Neuron (in vitro differentiated cells): ENCODE results near the gene SLC8A3.
"Not testable (repeated sequence)": the region's sequence is repeated elsewhere in the genome, so short reads cannot be mapped to it uniquely, and the experiment has no call there.

Experiments used
- H2AFZ ChIP-seq: one replicate; pipeline ENCODE4 v1.6.1; 2013; ENCODE audit warnings: low read depth, mild to moderate bottlenecking, inconsistent platforms, low read length, moderate library complexity
- H3K27me3 ChIP-seq: one replicate; pipeline ENCODE4 v1.6.1; 2013; ENCODE audit warnings: low read length; ENCODE audit not compliant: insufficient read depth
- H3K36me3 ChIP-seq: one replicate; pipeline ENCODE4 v1.6.1; 2013; ENCODE audit warnings: low read length; ENCODE audit not compliant: insufficient read depth
- H3K4me1 ChIP-seq: one replicate; pipeline ENCODE4 v1.6.1; 2013; ENCODE audit warnings: low read length; ENCODE audit not compliant: insufficient read depth
- H3K4me3 ChIP-seq: 2 replicates; pipeline ENCODE4 v1.5.1; 2013; ENCODE audit warnings: mild to moderate bottlenecking, low read length, moderate library complexity
- H3K9me3 ChIP-seq: one replicate; pipeline ENCODE4 v1.6.1; 2013; ENCODE audit warnings: low read length

SLC8A3 gene

DNA sequence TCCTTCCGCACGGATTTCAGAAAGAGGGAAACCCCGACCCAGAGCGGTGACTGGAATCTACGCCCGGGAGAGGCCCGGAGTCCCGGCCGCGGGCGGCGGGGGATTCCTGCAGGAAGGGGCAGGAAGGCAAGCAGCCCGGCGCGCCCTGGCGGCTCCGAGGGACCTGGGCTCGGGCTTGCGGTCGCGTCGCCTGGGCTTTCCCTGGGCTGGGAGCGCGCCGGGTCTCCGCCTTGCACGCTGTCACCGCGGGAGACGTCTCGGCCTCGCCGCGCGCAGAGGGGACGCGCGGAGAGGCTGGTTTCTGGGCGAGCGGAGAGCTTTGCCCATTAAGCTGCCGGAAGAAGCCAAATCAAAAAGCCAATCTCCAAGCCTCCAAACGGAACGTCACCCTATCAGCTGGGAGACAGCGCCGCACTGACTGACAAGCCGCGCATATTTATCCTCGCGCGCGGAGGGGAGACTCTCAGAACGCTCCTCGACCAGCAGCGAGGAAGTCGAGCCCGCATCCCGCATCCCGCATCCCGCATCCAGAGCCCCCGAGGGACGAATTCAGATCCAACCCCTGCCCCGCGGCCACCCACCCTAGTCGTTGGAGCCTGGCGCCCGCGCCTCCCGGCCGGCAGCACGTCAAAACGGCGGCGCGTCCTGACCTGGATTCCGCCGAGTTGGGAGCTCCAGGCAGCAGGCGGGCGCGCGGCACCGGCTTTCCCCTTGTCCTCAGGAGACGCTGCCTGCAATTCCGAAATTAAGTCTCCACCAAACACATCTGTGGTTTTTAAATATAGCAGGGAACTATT lies at the start of gene SLC8A3:
Gene SLC8A3 (minus strand): TSS at position 293 of the 797 bp plus-strand sequence. CDS start 20,529 bp downstream, outside the sequence.
- Histone ChIP-seq H3K9me3 (no peaks in the 10 kb centered on the region), H3K27me3 (peaks cover 48% of the 10 kb centered on the region), H3K4me3 (peak within 1 kb of the TSS; percentile 48)

DNA sequence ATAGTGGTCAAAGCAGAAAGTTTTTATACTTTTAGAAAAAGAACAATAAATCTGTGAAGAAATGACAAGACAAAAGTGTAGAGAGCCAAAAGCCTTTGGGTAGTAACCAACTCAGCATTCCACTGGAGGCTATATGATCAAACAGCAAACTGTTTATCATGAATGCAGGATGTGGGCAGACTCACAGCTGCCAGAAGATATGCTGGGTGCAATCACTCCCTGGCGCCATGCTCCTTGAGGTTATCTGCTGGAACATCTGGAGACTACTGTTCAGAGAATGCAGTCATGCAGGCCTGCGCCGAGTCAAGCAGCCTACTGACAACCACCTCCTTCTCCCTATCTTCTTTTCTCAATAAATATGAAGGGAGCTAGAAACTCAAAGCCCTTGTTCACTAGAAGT lies 49.0 kb upstream of the SLC8A3 start:
- peaks cover 8% of the 10 kb centered on the region for H3K4me1 ChIP-seq
- H2AFZ ChIP-seq = no peak overlapping the region
- no peaks in the 10 kb centered on the region for H3K9me3 ChIP-seq

More for the DNA sequence above, at the start of gene SLC8A3:
- Histone ChIP-seq H2AFZ (peak within 1 kb of the TSS; percentile 89), H3K36me3 (no peaks in the 10 kb centered on the region), H3K4me1 (peaks cover 24% of the 10 kb centered on the region)

GRCh38 chr14:70234066-70234950 lies 45.6 kb upstream of the SLC8A3 start:
- H2AFZ ChIP-seq = no peak overlapping the region
- H3K9me3 ChIP-seq = no peaks in the 10 kb centered on the region
- no peak overlapping the region for H3K4me3 ChIP-seq
- no peaks in the 10 kb centered on the region for H3K27me3 ChIP-seq
- H3K36me3 ChIP-seq = no peaks in the 10 kb centered on the region
- H3K4me1 ChIP-seq = peaks cover 8% of the 10 kb centered on the region

More for the DNA sequence above, 49.0 kb upstream of the SLC8A3 start:
- no peak overlapping the region for H3K4me3 ChIP-seq
- no peaks in the 10 kb centered on the region for H3K27me3 ChIP-seq
- no peaks in the 10 kb centered on the region for H3K36me3 ChIP-seq

DNA sequence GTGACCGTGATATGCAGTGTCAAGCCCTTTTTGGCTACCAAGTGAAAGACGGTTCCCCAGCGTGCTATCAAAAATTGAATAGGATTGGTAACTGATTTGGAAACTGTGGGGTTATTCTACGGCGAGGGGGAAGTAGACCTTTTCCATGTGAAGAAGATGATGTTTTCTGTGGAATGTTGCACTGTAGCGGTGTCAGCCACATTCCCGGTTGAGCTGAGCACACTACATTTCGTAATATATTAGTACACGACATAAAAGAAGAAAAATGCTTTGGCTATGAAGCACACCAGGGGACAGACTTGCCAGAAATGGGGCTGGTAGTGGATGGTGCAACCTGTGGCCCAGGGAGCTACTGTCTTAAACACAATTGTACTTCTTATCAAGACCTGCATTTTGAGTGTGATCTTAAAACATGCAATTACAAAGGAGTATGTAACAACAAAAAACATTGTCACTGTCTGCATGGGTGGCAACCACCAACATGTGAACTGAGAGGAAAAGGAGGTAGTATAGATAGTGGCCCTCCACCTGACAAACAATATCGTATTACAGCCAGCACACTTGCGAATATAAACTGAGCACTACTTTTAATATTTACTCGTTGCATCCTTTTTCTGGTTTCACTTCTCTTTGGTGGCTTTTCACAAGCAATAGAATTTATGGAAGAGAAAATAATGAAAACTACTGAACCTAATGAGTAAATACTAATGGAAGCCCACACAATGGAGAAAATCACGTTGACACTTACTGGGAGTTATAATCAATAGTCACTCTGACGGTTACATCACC lies 43.2 kb upstream of the SLC8A3 start:
- not testable (repeated sequence) for H3K36me3 ChIP-seq, H3K4me3 ChIP-seq, H3K4me1 ChIP-seq, H3K9me3 ChIP-seq, H2AFZ ChIP-seq, H3K27me3 ChIP-seq

GRCh38 chr14:70229877-70230640 lies 41.3 kb upstream of the SLC8A3 start:
- not testable (repeated sequence) for H2AFZ ChIP-seq, H3K9me3 ChIP-seq, H3K36me3 ChIP-seq, H3K4me1 ChIP-seq, H3K4me3 ChIP-seq, H3K27me3 ChIP-seq

GRCh38 chr14:70213721-70214282 lies 25.1 kb upstream of the SLC8A3 start:
- Histone ChIP-seq H3K4me3 (no peak overlapping the region), H3K27me3 (no peaks in the 10 kb centered on the region), H3K4me1 (no peaks in the 10 kb centered on the region), H3K36me3 (no peaks in the 10 kb centered on the region), H3K9me3 (no peaks in the 10 kb centered on the region), H2AFZ (no peak overlapping the region)

DNA sequence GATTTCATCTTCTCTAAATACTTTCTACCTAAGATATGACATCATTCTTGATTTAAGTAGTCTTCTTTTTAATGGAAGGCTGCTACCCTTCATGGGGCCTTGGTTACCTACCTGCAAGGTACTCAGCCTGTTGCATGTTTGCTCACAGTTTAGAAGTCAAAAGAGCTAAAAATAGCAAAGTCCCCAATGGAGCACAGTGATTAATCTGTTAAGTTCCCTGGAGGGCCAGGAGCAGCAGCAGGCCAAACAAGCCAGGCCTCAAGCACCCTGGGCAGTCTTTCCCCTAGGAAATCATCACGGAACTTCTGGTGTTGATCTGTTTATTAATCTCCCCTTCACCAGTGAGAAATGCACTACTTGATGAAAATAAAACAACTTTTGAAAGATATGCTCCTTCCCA lies 24.0 kb upstream of the SLC8A3 start:
- H2AFZ ChIP-seq = no peak overlapping the region
- H3K4me1 ChIP-seq = no peaks in the 10 kb centered on the region
- no peaks in the 10 kb centered on the region for H3K36me3 ChIP-seq
- no peaks in the 10 kb centered on the region for H3K9me3 ChIP-seq
- H3K27me3 ChIP-seq = no peaks in the 10 kb centered on the region
- no peak overlapping the region for H3K4me3 ChIP-seq

DNA sequence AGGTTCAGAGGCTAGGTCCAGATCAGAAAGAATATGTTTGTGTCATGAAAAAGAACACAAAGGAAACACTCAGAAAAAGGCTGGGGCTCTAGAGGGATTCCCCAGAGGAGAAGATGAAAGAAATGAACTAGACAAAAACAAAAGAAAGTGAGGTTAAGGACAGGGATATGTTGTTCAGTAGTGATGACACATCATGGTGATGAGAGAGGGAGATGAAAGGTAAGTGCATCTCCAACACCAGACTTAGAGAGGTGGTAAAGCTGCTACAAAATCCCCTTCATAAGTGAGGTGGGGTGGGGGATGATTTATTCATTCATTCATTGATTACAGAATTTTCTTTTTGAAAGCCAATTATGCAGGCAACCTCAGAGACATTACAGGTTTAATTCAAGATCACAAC lies 19.6 kb upstream of the SLC8A3 start:
- H3K27me3 ChIP-seq = no peaks in the 10 kb centered on the region
- no peaks in the 10 kb centered on the region for H3K9me3 ChIP-seq
- no peak overlapping the region for H2AFZ ChIP-seq
- no peaks in the 10 kb centered on the region for H3K4me1 ChIP-seq
- no peaks in the 10 kb centered on the region for H3K36me3 ChIP-seq
- H3K4me3 ChIP-seq = no peak overlapping the region

DNA sequence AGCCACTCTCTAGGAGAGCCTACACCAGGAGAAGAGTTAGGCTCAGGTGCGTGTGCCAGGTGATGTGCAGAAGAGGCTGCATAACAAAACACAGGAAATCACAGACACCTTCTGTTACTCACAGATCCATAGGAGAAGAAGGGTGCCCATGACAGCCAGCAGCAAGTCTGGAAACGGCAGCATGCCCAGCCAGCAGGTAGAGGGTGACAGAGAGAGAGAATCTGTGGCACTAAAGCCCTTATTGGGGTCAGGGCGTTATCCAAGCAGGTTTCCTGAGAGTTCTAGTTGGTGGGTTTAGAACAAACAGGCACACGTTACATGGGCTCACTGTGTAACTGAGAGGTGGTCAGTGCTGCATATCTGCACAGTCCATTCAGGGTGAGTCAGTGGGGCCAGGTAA lies 14.9 kb upstream of the SLC8A3 start:
- H3K4me3 ChIP-seq = no peak overlapping the region
- no peaks in the 10 kb centered on the region for H3K27me3 ChIP-seq
- no peaks in the 10 kb centered on the region for H3K36me3 ChIP-seq
- no peak overlapping the region for H2AFZ ChIP-seq
- no peaks in the 10 kb centered on the region for H3K9me3 ChIP-seq
- no peaks in the 10 kb centered on the region for H3K4me1 ChIP-seq

DNA sequence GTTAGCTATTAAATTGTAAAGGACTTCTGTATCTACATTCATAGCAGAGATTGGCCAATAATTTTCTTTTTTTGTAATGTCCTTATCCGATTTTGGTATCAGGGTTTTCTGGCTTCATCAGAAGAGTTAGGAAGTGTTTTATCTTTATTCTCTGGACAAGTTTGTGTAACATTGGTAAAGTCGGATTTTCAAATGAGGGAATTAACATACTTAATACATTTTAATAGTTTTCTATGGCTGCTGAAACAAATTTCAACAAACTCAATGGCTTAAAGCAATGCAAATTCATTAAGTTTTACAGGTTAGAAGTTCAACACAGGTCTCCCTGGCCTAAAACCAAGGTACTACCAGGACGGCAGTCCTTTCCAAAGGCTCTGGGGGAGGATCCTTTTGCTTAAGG lies 13.2 kb upstream of the SLC8A3 start:
- no peaks in the 10 kb centered on the region for H3K27me3 ChIP-seq
- no peaks in the 10 kb centered on the region for H3K9me3 ChIP-seq
- no peak overlapping the region for H3K4me3 ChIP-seq
- H2AFZ ChIP-seq = no peak overlapping the region
- no peaks in the 10 kb centered on the region for H3K4me1 ChIP-seq
- no peaks in the 10 kb centered on the region for H3K36me3 ChIP-seq

DNA sequence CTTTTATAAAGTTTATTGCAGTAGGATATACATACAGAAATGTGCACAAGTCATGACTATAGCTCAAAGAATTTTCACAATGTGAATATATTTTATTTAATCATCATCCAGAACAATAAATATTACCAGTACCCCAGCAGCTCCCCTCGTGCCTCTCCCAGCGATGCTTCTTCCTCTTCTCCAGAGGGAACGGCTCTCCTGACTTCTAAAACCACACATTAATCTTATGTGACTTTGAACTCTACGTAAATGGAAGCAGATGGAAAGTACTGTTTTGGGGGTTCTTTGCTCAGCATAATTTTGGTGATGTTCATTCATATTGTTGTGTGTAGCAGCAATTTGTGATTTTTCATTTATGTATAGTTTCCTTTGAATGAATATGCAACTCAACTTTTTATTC lies 4.6 kb upstream of the SLC8A3 start:
- Histone ChIP-seq H2AFZ (no peak overlapping the region), H3K4me1 (peaks cover 9% of the 10 kb centered on the region), H3K36me3 (no peaks in the 10 kb centered on the region), H3K4me3 (no peak overlapping the region), H3K9me3 (no peaks in the 10 kb centered on the region), H3K27me3 (peaks cover 26% of the 10 kb centered on the region)

- Histone ChIP-seq H3K9me3 (no peaks in the 10 kb centered on the region), H3K36me3 (no peaks in the 10 kb centered on the region), H2AFZ (no peak overlapping the region), H3K4me3 (no peak overlapping the region), H3K4me1 (peaks cover 13% of the 10 kb centered on the region), H3K27me3 (peaks cover 29% of the 10 kb centered on the region)
Measured at GRCh38 chr14:70192915-70193314, 4.2 kb upstream of the SLC8A3 start.
